Cardiac muscle cell (in vitro differentiated cells and primary cell): ENCODE data around the gene ELN. TPM values are rescaled to one million over a fixed set of nuclear protein-coding genes. Genes with fewer than 3 reads are reported as not detected.

Source experiments
- DNase-seq, 2 donors: peaks; one replicate each; pipeline versions ENCODE4 v3.0.0 to v3.0.0-alpha.2; 2010 to 2017; ENCODE audit warnings: low read depth in 1 of 2, low spot score in 1 of 2
- H3K27ac ChIP-seq: fragments of 200-600 bp; sonication (generic); 2 replicates; pipeline ENCODE4 v1.5.1; 2016
- H3K27me3 ChIP-seq: fragments of 200-600 bp; sonication (generic); 2 replicates; pipeline ENCODE4 v1.6.0; 2016; ENCODE audit warnings: control low read depth
- H3K36me3 ChIP-seq: fragments of 200-600 bp; sonication (generic); 2 replicates; pipeline ENCODE4 v1.5.1; 2016; ENCODE audit warnings: control low read depth
- H3K4me1 ChIP-seq: fragments of 200-600 bp; sonication (generic); 2 replicates; pipeline ENCODE4 v1.8.1; 2017; ENCODE audit warnings: low read depth, mild to moderate bottlenecking, mixed run types
- H3K4me3 ChIP-seq: fragments of 200-600 bp; sonication (generic); 2 replicates; pipeline ENCODE4 v1.5.1; 2016; ENCODE audit warnings: mild to moderate bottlenecking
- H3K9me3 ChIP-seq: fragments of 200-600 bp; sonication (generic); 2 replicates; pipeline ENCODE4 v1.5.1; 2017; ENCODE audit warnings: low read depth, mild to moderate bottlenecking, control low read depth
- polyA plus RNA-seq: library from polyadenylated mRNA; unstranded; fragments of >200 nt; fragmentation: Nextera tagmentation; extraction: Ambion mirVana; gene quantifications from 2 replicates; pipeline ENCODE4 v1.2.1, GENCODE V29; 2016
- total RNA-seq: library from RNA; depleted of rRNA; stranded (reverse); fragments of >200 nt; gene quantifications from 2 replicates; pipeline ENCODE4 v1.2.3, GENCODE V29; 2016
- TF ChIP-seq, protein P1 (sequence below): IDR thresholded peaks from 2 replicates; pipeline ENCODE4 v1.5.1; 2012; ENCODE audit warnings: low read depth, mild to moderate bottlenecking, low read length

ELN gene
- total and polyA plus RNA-seq, 2 experiments from 2014 or later: 0.77 TPM; not detected in 1

- H3K36me3 ChIP-seq: peaks cover 14% of the 10 kb centered on the region
- no peak for DNase-seq
- no peak overlapping the region for H3K27ac ChIP-seq
Measured at GRCh38 chr7:74103219-74103772, 75.3 kb downstream of the ELN start.

GRCh38 chr7:74104702-74105101, 76.7 kb downstream of the ELN start:
- no peak overlapping the region for H3K27ac ChIP-seq
- no peaks in the 10 kb centered on the region for H3K27me3 ChIP-seq
- TF ChIP-seq, protein P1, sequence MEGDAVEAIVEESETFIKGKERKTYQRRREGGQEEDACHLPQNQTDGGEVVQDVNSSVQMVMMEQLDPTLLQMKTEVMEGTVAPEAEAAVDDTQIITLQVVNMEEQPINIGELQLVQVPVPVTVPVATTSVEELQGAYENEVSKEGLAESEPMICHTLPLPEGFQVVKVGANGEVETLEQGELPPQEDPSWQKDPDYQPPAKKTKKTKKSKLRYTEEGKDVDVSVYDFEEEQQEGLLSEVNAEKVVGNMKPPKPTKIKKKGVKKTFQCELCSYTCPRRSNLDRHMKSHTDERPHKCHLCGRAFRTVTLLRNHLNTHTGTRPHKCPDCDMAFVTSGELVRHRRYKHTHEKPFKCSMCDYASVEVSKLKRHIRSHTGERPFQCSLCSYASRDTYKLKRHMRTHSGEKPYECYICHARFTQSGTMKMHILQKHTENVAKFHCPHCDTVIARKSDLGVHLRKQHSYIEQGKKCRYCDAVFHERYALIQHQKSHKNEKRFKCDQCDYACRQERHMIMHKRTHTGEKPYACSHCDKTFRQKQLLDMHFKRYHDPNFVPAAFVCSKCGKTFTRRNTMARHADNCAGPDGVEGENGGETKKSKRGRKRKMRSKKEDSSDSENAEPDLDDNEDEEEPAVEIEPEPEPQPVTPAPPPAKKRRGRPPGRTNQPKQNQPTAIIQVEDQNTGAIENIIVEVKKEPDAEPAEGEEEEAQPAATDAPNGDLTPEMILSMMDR: no peak
- H3K36me3 ChIP-seq: peaks cover 8% of the 10 kb centered on the region
- H3K4me1 ChIP-seq: no peaks in the 10 kb centered on the region
- H3K4me3 ChIP-seq: no peak overlapping the region
- H3K9me3 ChIP-seq: no peaks in the 10 kb centered on the region
- DNase-seq: no peak

More at GRCh38 chr7:74103219-74103772, 75.3 kb downstream of the ELN start:
- TF ChIP-seq, protein P1: no peak
- no peak overlapping the region for H3K4me3 ChIP-seq
- no peaks in the 10 kb centered on the region for H3K9me3 ChIP-seq
- H3K27me3 ChIP-seq: no peaks in the 10 kb centered on the region
- no peaks in the 10 kb centered on the region for H3K4me1 ChIP-seq

- no peak overlapping the region for H3K4me3 ChIP-seq
- H3K4me1 ChIP-seq: no peaks in the 10 kb centered on the region
- H3K27me3 ChIP-seq: no peaks in the 10 kb centered on the region
- no peak overlapping the region for H3K27ac ChIP-seq
- TF ChIP-seq, protein P1: no peak
- no peak for DNase-seq
- peaks cover 12% of the 10 kb centered on the region for H3K36me3 ChIP-seq
- H3K9me3 ChIP-seq: no peaks in the 10 kb centered on the region
Measured at GRCh38 chr7:74105992-74106391, 78.0 kb downstream of the ELN start.

DNA sequence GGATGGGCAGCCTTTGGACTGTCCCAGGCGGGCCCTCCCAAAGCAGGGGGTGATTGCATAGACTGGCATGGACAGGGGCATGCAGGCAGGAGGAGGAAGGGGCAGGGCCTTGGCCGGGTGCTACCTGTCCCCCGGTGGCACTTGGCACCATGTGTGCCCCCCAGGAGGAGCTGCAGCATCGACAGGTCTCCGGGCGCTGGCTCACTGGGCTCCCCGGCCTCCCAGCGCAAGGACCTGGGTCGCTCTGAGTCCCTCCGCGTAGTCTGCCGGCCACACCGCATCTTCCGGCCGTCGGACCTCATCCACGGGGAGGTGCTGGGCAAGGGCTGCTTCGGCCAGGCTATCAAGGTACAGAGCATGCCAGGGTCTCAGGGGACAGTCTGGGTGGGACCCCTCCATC, 78.9 kb downstream of the ELN start:
- H3K4me3 ChIP-seq: no peak overlapping the region
- TF ChIP-seq, protein P1: no peak
- H3K27me3 ChIP-seq: no peaks in the 10 kb centered on the region
- no peak for DNase-seq
- H3K4me1 ChIP-seq: no peaks in the 10 kb centered on the region
- no peaks in the 10 kb centered on the region for H3K9me3 ChIP-seq
- no peak overlapping the region for H3K27ac ChIP-seq
- H3K36me3 ChIP-seq: peaks cover 12% of the 10 kb centered on the region

GRCh38 chr7:74115326-74115725, 87.4 kb downstream of the ELN start:
- Histone ChIP-seq H3K4me3 (no peak overlapping the region), H3K27me3 (no peaks in the 10 kb centered on the region), H3K9me3 (no peaks in the 10 kb centered on the region), H3K36me3 (peaks cover 18% of the 10 kb centered on the region), H3K27ac (no peak overlapping the region), H3K4me1 (no peaks in the 10 kb centered on the region)
- no peak for DNase-seq
- TF ChIP-seq, protein P1: no peak

DNA sequence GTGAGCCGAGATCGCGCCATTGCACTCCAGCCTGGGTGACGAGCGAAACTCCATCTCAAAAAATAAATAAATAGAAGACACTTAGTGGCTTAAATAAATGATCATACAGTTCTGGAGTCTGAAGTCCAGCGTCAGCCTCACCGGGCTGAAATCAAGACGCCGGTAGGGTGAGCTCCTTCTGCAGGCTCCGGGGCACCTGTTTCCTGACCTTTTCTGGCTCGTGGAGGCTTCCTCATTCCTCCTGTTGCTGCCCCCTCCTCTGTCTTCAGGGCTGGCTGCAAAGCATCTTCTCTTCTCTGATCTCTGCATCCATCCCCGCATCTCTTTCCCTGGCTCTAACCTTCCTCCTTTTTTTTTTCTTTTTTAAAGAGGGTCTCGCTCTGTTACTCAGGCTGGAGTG, 88.4 kb downstream of the ELN start:
- no peak for DNase-seq
- Histone ChIP-seq H3K4me1 (no peaks in the 10 kb centered on the region), H3K36me3 (peaks cover 13% of the 10 kb centered on the region), H3K27me3 (no peaks in the 10 kb centered on the region), H3K27ac (no peak overlapping the region), H3K4me3 (no peak overlapping the region), H3K9me3 (no peaks in the 10 kb centered on the region)
- TF ChIP-seq, protein P1: no peak
